HL-60 (cell line): ENCODE measurements around the gene TMTC4.

Experiments
- DNase-seq, 2 experiments: peaks; one replicate each; pipeline ENCODE4 v3.0.0-alpha.2; 2010 to 2020; ENCODE audit warnings: low read depth in 1 of 2, low spot score in 1 of 2
- H3K27ac ChIP-seq: fragments of 250-450 bp; sonication (Bioruptor Pico); replicated peaks from 2 replicates; pipeline ENCODE4 v1.5.1; 2020; ENCODE audit warnings: mild to moderate bottlenecking, moderate library complexity
- H3K27me3 ChIP-seq: fragments of 250-450 bp; sonication (Bioruptor Pico); 2 replicates; pipeline ENCODE4 v1.5.1; 2021; ENCODE audit warnings: mild to moderate bottlenecking, moderate library complexity; ENCODE audit not compliant: insufficient read depth, poor library complexity, severe bottlenecking
- H3K4me3 ChIP-seq: replicated peaks from 2 replicates; pipeline ENCODE4 v1.5.1; 2011; ENCODE audit warnings: mild to moderate bottlenecking, control low read depth, low read length; ENCODE audit not compliant: insufficient read depth
- CTCF ChIP-seq: IDR thresholded peaks from one replicate; pipeline ENCODE4 v1.5.1; 2011; ENCODE audit warnings: low read length, control low read depth, inconsistent platforms; ENCODE audit not compliant: insufficient read depth
- GABPA ChIP-seq: IDR thresholded peaks from 2 replicates; pipeline ENCODE4 v1.6.1; 2012; ENCODE audit warnings: low read depth
- POLR2AphosphoS5 ChIP-seq: IDR thresholded peaks from 2 replicates; pipeline ENCODE4 v1.6.1; 2012; ENCODE audit warnings: low read depth
- REST ChIP-seq: IDR thresholded peaks from 2 replicates; pipeline ENCODE4 v1.6.1; 2012; ENCODE audit warnings: low read depth; ENCODE audit not compliant: insufficient replicate concordance
- SPI1 ChIP-seq: IDR thresholded peaks from 2 replicates; pipeline ENCODE4 v1.6.1; 2012; ENCODE audit warnings: low read depth, mild to moderate bottlenecking, borderline replicate concordance

Gene TMTC4

GRCh38 chr13:100662468-100663211, 12.0 kb downstream of the TMTC4 start:
- no peak for DNase-seq
- Histone ChIP-seq H3K27ac (no peak overlapping the region), H3K27me3 (no peaks in the 10 kb centered on the region), H3K4me3 (no peak overlapping the region)
- no peak for TF ChIP-seq POLR2AphosphoS5
- TF ChIP-seq GABPA, result no peak
- TF ChIP-seq REST, result no peak
- no peak for TF ChIP-seq SPI1
- no peak for TF ChIP-seq CTCF

DNA sequence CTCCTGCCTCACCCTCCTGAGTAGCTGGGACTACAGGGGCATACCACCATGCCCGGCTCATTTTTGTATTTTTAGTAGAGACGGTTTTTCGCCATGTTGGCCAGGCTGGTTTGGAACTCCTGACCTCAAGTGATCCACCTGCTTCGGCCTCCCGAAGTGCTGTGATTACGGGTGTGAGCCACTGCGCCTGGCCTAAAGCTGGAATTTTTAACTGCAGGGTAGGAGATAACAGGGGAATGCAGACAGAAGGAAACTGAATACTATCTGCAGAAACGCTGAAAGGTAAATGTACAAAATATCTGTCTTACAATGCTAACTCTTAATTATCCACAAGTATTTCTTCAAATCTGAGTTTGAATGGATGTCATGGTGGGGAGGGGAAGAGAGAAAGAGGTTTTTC, 13.8 kb downstream of the TMTC4 start:
- no peak overlapping the region for H3K4me3 ChIP-seq
- DNase-seq, result no peak
- H3K27ac ChIP-seq, result no peak overlapping the region
- no peaks in the 10 kb centered on the region for H3K27me3 ChIP-seq
- no peak for TF ChIP-seq POLR2AphosphoS5
- no peak for TF ChIP-seq GABPA
- no peak for TF ChIP-seq CTCF
- TF ChIP-seq SPI1, result no peak
- no peak for TF ChIP-seq REST

DNA sequence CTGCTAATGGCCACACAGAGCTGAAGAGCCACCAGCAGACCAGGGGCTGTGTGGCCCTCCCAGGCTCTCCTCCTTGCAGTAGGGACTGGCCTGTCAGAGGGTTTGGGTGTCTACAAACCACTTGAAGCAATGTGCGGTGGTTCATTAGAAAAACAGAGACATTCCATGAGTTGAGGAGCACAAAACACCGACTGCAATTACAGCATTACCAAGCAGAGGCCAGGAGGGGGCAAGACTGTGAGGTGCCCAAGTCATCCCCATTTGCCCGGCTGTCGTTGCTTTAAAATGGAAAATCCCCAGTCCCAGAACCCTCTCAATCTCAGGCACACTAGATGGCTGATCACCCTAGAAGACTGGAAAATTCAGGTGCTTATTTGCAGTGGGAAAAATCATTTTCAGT, 15.0 kb downstream of the TMTC4 start:
- no peak for DNase-seq
- TF ChIP-seq POLR2AphosphoS5 (no peak), SPI1 (no peak), GABPA (no peak), CTCF (no peak), REST (no peak)
- Histone ChIP-seq H3K4me3 (no peak overlapping the region), H3K27ac (no peak overlapping the region), H3K27me3 (no peaks in the 10 kb centered on the region)
